Measurements from ENCODE around the gene ADGRG7. TPM values are rescaled to one million over a fixed set of nuclear protein-coding genes. Genes with fewer than 3 reads are reported as not detected.

Gene ADGRG7
- total and polyA plus RNA-seq, 4 donors = not detected

DNA sequence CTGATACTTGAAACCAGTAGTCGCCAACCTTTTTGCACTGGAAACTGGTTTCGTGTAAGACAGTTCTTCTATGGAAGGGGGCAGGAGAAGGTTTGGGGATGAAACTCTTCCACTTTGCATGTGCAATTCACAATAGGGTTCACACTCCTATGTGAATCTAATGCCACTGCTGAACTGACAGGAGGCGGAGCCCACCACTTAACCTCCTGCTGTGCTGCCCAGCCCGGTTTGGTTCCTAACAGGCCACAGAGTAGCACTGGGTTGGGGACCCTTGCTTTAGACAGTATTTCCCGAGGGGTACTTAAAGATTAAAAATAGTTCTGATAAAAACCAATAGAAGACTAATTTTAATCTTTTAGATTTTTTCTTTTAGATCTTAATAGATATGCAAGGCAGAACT, 111.0 kb downstream of the ADGRG7 start:
- H3K4me3 ChIP-seq = no peak overlapping the region
- peaks cover 0 to 3% (median 0%) of the 10 kb centered on the region in 5 donors for H3K4me1 ChIP-seq (ENCODE audit: control insufficient read depth in 5 of 5, insufficient read depth in 5 of 5, low read length in 5 of 5)
- no peak for ATAC-seq (ENCODE audit: insufficient read depth, low FRiP score)
- 83 to 92% methylated on average over 5 of the region's 5 CpGs for WGBS, 2 donors
- no peak overlapping the region for H3K9ac ChIP-seq (ENCODE audit: insufficient read depth in 1 of 2, low read length in 2 of 2)
- peaks cover 10 to 39% (median 17%) of the 10 kb centered on the region in 4 donors for H3K36me3 ChIP-seq (ENCODE audit: control insufficient read depth in 4 of 4, insufficient read depth in 4 of 4, low read length in 4 of 4)
- no peak overlapping the region for H3K27ac ChIP-seq (ENCODE audit: low read depth in 1 of 2, low read length in 1 of 2)
- H3K27me3 ChIP-seq (ENCODE audit: control insufficient read depth in 3 of 3, insufficient read depth in 3 of 3, low read length in 2 of 3) = no peaks in the 10 kb centered on the region
- TF ChIP-seq, protein P1, sequence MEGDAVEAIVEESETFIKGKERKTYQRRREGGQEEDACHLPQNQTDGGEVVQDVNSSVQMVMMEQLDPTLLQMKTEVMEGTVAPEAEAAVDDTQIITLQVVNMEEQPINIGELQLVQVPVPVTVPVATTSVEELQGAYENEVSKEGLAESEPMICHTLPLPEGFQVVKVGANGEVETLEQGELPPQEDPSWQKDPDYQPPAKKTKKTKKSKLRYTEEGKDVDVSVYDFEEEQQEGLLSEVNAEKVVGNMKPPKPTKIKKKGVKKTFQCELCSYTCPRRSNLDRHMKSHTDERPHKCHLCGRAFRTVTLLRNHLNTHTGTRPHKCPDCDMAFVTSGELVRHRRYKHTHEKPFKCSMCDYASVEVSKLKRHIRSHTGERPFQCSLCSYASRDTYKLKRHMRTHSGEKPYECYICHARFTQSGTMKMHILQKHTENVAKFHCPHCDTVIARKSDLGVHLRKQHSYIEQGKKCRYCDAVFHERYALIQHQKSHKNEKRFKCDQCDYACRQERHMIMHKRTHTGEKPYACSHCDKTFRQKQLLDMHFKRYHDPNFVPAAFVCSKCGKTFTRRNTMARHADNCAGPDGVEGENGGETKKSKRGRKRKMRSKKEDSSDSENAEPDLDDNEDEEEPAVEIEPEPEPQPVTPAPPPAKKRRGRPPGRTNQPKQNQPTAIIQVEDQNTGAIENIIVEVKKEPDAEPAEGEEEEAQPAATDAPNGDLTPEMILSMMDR (IDR thresholded peaks at IDR 0.05; ENCODE audit: control extremely low read depth, extremely low read depth) = no peak
- DNase-seq = no peak
- H3K9me3 ChIP-seq (ENCODE audit: control insufficient read depth in 4 of 4, insufficient read depth in 3 of 4, low read length in 3 of 4) = no peaks in the 10 kb centered on the region

DNA sequence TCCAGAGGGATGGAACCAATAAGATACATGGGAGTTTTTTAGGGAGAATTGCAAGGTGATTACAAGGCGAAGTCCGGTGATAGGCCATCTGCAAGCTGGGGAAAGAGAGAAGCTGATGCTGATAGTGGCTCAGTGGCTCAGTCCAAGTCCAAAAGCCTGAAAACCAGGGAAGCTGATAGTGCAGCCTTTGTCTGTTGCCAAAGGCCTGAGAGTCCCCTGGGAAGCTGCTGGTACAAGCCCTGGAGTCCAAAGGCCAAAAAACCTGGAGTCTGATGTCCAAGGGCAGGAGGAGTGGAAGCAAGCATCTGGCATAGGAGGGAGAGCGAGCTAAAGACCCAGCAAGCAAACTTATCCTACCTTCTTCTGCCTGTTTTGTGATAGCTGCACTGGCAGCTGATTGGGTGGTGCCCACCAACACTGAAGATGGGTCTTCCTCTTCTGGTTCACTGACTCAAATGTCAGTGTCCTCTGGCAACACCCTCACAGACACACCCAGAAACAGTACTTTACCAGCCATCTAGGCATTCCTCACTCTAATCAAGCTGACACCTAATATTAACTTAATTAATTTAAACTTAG, 116.6 kb downstream of the ADGRG7 start:
- no peak overlapping the region for H3K4me3 ChIP-seq
- DNase-seq (no peak), ATAC-seq (ENCODE audit: insufficient read depth, low FRiP score) (no peak)
- peaks cover 0 to 13% (median 0%) of the 10 kb centered on the region in 5 donors for H3K4me1 ChIP-seq (ENCODE audit: control insufficient read depth in 5 of 5, insufficient read depth in 5 of 5, low read length in 5 of 5)
- TF ChIP-seq, protein P1 (IDR thresholded peaks at IDR 0.05; ENCODE audit: control extremely low read depth, extremely low read depth) = no peak
- no peaks in the 10 kb centered on the region for H3K9me3 ChIP-seq (ENCODE audit: control insufficient read depth in 4 of 4, insufficient read depth in 3 of 4, low read length in 3 of 4)
- no peak overlapping the region for H3K27ac ChIP-seq (ENCODE audit: low read depth in 1 of 2, low read length in 1 of 2)
- peaks cover 10 to 36% (median 14%) of the 10 kb centered on the region in 4 donors for H3K36me3 ChIP-seq (ENCODE audit: control insufficient read depth in 4 of 4, insufficient read depth in 4 of 4, low read length in 4 of 4)
- no peaks in the 10 kb centered on the region for H3K27me3 ChIP-seq (ENCODE audit: control insufficient read depth in 3 of 3, insufficient read depth in 3 of 3, low read length in 2 of 3)
- 95 to 98% methylated on average over 3 of the region's 3 CpGs for WGBS, 2 donors
- H3K9ac ChIP-seq (ENCODE audit: insufficient read depth in 1 of 2, low read length in 2 of 2) = no peak overlapping the region

DNA sequence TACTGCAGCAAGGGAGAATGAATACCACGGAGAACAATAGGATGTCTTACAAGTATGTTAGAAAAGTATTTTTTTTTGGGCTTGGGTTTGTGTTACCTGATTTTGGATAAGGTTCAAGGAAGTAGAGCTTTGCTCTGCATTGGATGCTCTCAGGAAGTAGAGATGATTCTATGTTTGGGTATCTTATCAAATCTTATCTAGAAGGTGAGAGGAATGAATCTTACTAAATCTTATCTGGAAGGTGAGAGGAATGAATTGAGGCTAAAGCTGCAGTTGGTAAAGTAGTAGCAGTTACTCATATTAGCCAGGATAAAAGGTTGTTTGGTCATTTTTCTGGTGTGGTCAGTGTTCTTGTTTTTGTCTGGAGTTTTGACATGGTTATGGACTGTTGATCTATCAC, 117.3 kb downstream of the ADGRG7 start:
- H3K27ac ChIP-seq (ENCODE audit: low read depth in 1 of 2, low read length in 1 of 2) = no peak overlapping the region
- H3K4me3 ChIP-seq = no peak overlapping the region
- no peak for DNase-seq
- WGBS, 2 donors = 91 to 98% methylated on average over 1 of the region's 1 CpG
- no peak overlapping the region for H3K9ac ChIP-seq (ENCODE audit: insufficient read depth in 1 of 2, low read length in 2 of 2)
- H3K4me1 ChIP-seq (ENCODE audit: control insufficient read depth in 5 of 5, insufficient read depth in 5 of 5, low read length in 5 of 5) = peaks cover 0 to 13% (median 0%) of the 10 kb centered on the region in 5 donors
- no peak for ATAC-seq (ENCODE audit: insufficient read depth, low FRiP score)
- H3K36me3 ChIP-seq (ENCODE audit: control insufficient read depth in 4 of 4, insufficient read depth in 4 of 4, low read length in 4 of 4) = peaks cover 5 to 33% (median 14%) of the 10 kb centered on the region in 4 donors
- TF ChIP-seq, protein P1 (IDR thresholded peaks at IDR 0.05; ENCODE audit: control extremely low read depth, extremely low read depth) = no peak
- no peaks in the 10 kb centered on the region for H3K27me3 ChIP-seq (ENCODE audit: control insufficient read depth in 3 of 3, insufficient read depth in 3 of 3, low read length in 2 of 3)
- no peaks in the 10 kb centered on the region for H3K9me3 ChIP-seq (ENCODE audit: control insufficient read depth in 4 of 4, insufficient read depth in 3 of 4, low read length in 3 of 4)

DNA sequence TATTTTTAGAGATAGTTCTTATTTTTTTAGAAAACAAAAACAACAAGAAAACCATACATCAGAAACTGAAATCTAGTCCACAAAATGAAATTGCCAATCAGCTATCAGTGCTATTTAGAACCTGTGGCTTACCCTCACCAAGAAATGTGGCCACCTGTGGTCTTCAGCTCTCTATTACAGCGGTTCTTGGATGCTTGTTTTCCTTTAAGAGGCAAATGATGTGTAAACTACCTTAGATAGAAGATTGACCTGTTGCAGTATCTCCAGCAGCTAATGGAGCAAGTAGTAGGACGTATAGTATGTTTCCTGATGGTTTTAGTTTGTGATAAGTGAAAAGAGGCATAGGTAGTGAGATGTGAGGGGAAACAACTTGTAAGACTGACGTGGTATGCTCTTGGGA, 121.1 kb downstream of the ADGRG7 start:
- H3K4me1 ChIP-seq (ENCODE audit: control insufficient read depth in 5 of 5, insufficient read depth in 5 of 5, low read length in 5 of 5) = peaks cover 0 to 13% (median 0%) of the 10 kb centered on the region in 5 donors
- DNase-seq = no peak
- H3K36me3 ChIP-seq (ENCODE audit: control insufficient read depth in 4 of 4, insufficient read depth in 4 of 4, low read length in 4 of 4) = peaks cover 7 to 41% (median 11%) of the 10 kb centered on the region in 4 donors
- H3K27ac ChIP-seq (ENCODE audit: low read depth in 1 of 2, low read length in 1 of 2) = no peak overlapping the region
- 65 to 74% methylated on average over 3 of the region's 3 CpGs for WGBS, 2 donors
- H3K4me3 ChIP-seq = no peak overlapping the region
- H3K27me3 ChIP-seq (ENCODE audit: control insufficient read depth in 3 of 3, insufficient read depth in 3 of 3, low read length in 2 of 3) = no peaks in the 10 kb centered on the region
- H3K9ac ChIP-seq (ENCODE audit: insufficient read depth in 1 of 2, low read length in 2 of 2) = no peak overlapping the region
- no peaks in the 10 kb centered on the region for H3K9me3 ChIP-seq (ENCODE audit: control insufficient read depth in 4 of 4, insufficient read depth in 3 of 4, low read length in 3 of 4)
- TF ChIP-seq, protein P1 (IDR thresholded peaks at IDR 0.05; ENCODE audit: control extremely low read depth, extremely low read depth) = no peak
- ATAC-seq (ENCODE audit: insufficient read depth, low FRiP score) = no peak

All from lung (tissue), 12 donors.